BLaER1 (cell line): ENCODE measurements around the gene CDK15.
"Not testable (repeated sequence)": the region's sequence is repeated elsewhere in the genome, so short reads cannot be mapped to it uniquely, and the experiment has no call there.

Source experiments
- H3K27ac ChIP-seq: shearing (Covaris generic); formaldehyde crosslinking; 2 replicates; pipeline ENCODE4 v1.8.1; 2022
- H3K27me3 ChIP-seq: shearing (Covaris generic); formaldehyde crosslinking; 2 replicates; pipeline ENCODE4 v1.8.1; 2022
- H3K36me3 ChIP-seq: shearing (Covaris generic); formaldehyde crosslinking; 2 replicates; pipeline ENCODE4 v1.8.1; 2022
- H3K4me1 ChIP-seq: shearing (Covaris generic); formaldehyde crosslinking; 2 replicates; pipeline ENCODE4 v1.8.1; 2022
- H3K4me2 ChIP-seq: shearing (Covaris generic); formaldehyde crosslinking; 2 replicates; pipeline ENCODE4 v1.8.1; 2022
- H3K4me3 ChIP-seq: shearing (Covaris generic); formaldehyde crosslinking; 2 replicates; pipeline ENCODE4 v1.8.1; 2022
- H3K9ac ChIP-seq: shearing (Covaris generic); formaldehyde crosslinking; 2 replicates; pipeline ENCODE4 v1.8.1; 2022
- H3K9me3 ChIP-seq: shearing (Covaris generic); formaldehyde crosslinking; 2 replicates; pipeline ENCODE4 v1.8.1; 2022
- H4K20me1 ChIP-seq: shearing (Covaris generic); formaldehyde crosslinking; 2 replicates; pipeline ENCODE4 v1.8.1; 2022
- Cebpa-rat ChIP-seq: shearing (Covaris generic); IDR thresholded peaks from 2 replicates; pipeline ENCODE4 v1.8.1; 2022

CDK15 gene

GRCh38 chr2:201842131-201842860 is 36.0 kb downstream of the CDK15 start:
- H3K4me3 ChIP-seq: no peak overlapping the region
- H3K9ac ChIP-seq: no peak overlapping the region
- H3K27ac ChIP-seq: no peak overlapping the region
- no peaks in the 10 kb centered on the region for H3K36me3 ChIP-seq
- no peaks in the 10 kb centered on the region for H3K4me1 ChIP-seq
- H3K27me3 ChIP-seq: no peaks in the 10 kb centered on the region
- no peaks in the 10 kb centered on the region for H3K9me3 ChIP-seq
- no peaks in the 10 kb centered on the region for H4K20me1 ChIP-seq
- no peak overlapping the region for H3K4me2 ChIP-seq
- TF ChIP-seq Cebpa-rat: no peak

GRCh38 chr2:201844922-201845321 is 38.6 kb downstream of the CDK15 start:
- H3K4me1 ChIP-seq, H3K9ac ChIP-seq, H3K36me3 ChIP-seq, H3K27me3 ChIP-seq, H3K9me3 ChIP-seq, H3K27ac ChIP-seq, H4K20me1 ChIP-seq, H3K4me3 ChIP-seq, H3K4me2 ChIP-seq: not testable (repeated sequence)

DNA sequence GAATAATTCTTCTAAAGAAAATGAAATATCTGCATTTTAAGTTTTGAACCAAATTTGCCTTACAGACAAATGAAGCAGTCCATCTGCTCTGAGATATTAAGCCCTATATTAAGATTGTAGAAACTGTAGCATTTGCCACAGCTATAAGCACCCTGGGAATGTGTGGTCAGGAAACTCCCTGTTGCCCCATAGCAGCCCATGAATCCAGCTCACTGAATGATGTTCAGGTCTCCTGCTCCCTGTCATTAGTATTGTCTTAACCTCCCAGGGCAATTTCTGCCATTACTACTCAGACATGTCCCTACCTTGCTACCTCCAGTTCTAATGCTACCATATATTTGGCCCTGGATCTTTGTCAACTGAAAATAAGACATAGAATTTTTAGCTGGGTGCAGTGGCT is 41.1 kb downstream of the CDK15 start:
- TF ChIP-seq Cebpa-rat: no peak
- Histone ChIP-seq H3K36me3 (no peaks in the 10 kb centered on the region), H3K9ac (no peak overlapping the region), H4K20me1 (no peaks in the 10 kb centered on the region), H3K27me3 (no peaks in the 10 kb centered on the region), H3K9me3 (no peaks in the 10 kb centered on the region), H3K27ac (no peak overlapping the region), H3K4me2 (no peak overlapping the region), H3K4me1 (no peaks in the 10 kb centered on the region), H3K4me3 (no peak overlapping the region)

DNA sequence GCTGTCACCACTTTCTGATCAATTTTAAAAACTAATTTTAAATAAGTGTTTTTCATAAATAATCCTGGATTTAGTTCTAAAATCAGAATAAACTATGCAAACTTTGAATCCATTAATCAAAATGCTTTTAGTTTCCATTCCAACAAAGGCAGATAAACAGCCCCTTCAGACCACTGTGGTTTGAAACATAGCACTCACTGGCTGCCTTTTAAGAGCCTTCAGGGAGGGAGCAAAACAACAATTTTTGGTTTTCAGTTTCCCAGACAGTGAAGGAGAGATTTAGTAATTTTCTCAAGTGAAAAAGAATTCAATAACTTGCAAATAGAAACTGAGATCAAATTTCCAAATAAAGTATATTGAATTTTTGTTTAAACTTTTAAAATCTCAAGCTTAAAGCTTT is 46.1 kb downstream of the CDK15 start:
- H3K27ac ChIP-seq: no peak overlapping the region
- no peak for TF ChIP-seq Cebpa-rat
- no peak overlapping the region for H3K4me3 ChIP-seq
- no peak overlapping the region for H3K9ac ChIP-seq
- no peaks in the 10 kb centered on the region for H4K20me1 ChIP-seq
- no peaks in the 10 kb centered on the region for H3K9me3 ChIP-seq
- no peak overlapping the region for H3K4me2 ChIP-seq
- no peaks in the 10 kb centered on the region for H3K27me3 ChIP-seq
- no peaks in the 10 kb centered on the region for H3K36me3 ChIP-seq
- no peaks in the 10 kb centered on the region for H3K4me1 ChIP-seq

DNA sequence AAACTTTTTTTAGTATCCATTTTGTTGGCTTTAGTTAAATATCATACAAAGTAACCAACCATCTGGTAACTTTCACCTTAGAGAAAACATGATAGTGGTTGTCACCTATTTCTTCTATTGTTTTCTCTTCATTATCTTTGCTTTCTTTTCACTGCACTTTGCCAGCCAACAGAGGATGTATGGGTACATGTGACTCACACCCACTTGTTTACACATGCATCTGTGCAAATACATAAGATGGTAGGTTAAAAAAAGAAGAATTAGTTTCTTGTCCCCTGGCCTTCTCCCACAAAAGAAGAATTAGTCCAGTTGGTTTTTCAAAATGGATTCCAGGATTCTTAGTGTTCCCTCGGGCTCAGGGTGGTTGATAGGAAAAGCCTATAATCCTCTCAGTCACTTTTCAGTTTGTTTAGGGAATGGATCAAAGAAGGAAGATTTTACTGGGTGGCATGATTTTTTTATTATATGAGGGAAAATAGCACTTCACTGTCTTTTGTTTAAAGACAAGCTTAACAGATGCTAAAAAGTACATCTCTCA is 46.6 kb downstream of the CDK15 start:
- no peak for TF ChIP-seq Cebpa-rat
- Histone ChIP-seq H3K4me3 (no peak overlapping the region), H3K4me1 (no peaks in the 10 kb centered on the region), H3K36me3 (no peaks in the 10 kb centered on the region), H3K4me2 (no peak overlapping the region), H3K9me3 (no peaks in the 10 kb centered on the region), H3K27ac (no peak overlapping the region), H3K9ac (no peak overlapping the region), H4K20me1 (no peaks in the 10 kb centered on the region), H3K27me3 (no peaks in the 10 kb centered on the region)

DNA sequence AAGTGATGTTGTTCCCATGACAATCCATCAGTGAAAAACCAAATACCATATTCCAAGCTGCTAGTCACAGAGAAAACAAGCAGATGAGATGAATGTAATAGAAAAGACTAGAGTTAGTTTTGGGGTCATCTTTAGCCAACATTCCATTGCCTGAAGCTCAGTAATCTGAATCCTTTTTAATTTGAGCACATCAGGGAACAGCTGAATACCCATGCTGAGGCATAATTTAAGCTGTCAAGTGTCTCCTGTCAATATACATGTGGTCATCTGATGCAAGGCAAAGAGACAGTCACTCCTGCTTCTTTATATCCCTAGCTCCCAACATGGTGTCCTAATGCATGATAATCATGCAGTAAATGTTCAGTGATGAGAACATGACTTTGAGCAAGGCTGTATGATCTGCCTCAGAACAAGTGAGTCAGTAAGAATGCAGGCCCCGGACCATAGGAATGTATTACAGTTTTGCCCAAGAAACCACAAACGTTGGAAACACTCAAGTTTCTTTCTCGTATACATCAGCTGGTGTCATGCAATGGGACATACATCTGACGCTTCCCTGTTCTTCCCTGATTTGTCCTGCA is 48.0 kb downstream of the CDK15 start:
- Histone ChIP-seq H3K36me3 (no peaks in the 10 kb centered on the region), H3K9me3 (no peaks in the 10 kb centered on the region), H4K20me1 (no peaks in the 10 kb centered on the region), H3K27me3 (no peaks in the 10 kb centered on the region), H3K4me2 (no peak overlapping the region), H3K4me1 (peaks cover 11% of the 10 kb centered on the region), H3K9ac (no peak overlapping the region), H3K27ac (no peak overlapping the region), H3K4me3 (no peak overlapping the region)
- TF ChIP-seq Cebpa-rat: no peak

GRCh38 chr2:201854841-201855240 is 48.5 kb downstream of the CDK15 start:
- no peak for TF ChIP-seq Cebpa-rat
- Histone ChIP-seq H3K4me2 (no peak overlapping the region), H3K4me3 (no peak overlapping the region), H3K27me3 (no peaks in the 10 kb centered on the region), H4K20me1 (no peaks in the 10 kb centered on the region), H3K9me3 (no peaks in the 10 kb centered on the region), H3K36me3 (no peaks in the 10 kb centered on the region), H3K9ac (no peak overlapping the region), H3K4me1 (peaks cover 13% of the 10 kb centered on the region), H3K27ac (no peak overlapping the region)

- Histone ChIP-seq H4K20me1 (no peaks in the 10 kb centered on the region), H3K4me1 (peaks cover 13% of the 10 kb centered on the region), H3K27ac (no peak overlapping the region), H3K9me3 (no peaks in the 10 kb centered on the region), H3K9ac (no peak overlapping the region), H3K4me3 (no peak overlapping the region), H3K36me3 (no peaks in the 10 kb centered on the region), H3K4me2 (no peak overlapping the region), H3K27me3 (no peaks in the 10 kb centered on the region)
- TF ChIP-seq Cebpa-rat: no peak
These were observed 49.0 kb downstream of the CDK15 start for GRCh38 chr2:201855356-201855755.

- no peaks in the 10 kb centered on the region for H3K27me3 ChIP-seq
- H3K4me3 ChIP-seq: no peak overlapping the region
- no peaks in the 10 kb centered on the region for H3K9me3 ChIP-seq
- H3K9ac ChIP-seq: no peak overlapping the region
- no peaks in the 10 kb centered on the region for H4K20me1 ChIP-seq
- H3K4me2 ChIP-seq: no peak overlapping the region
- no peaks in the 10 kb centered on the region for H3K36me3 ChIP-seq
- H3K27ac ChIP-seq: no peak overlapping the region
- no peak for TF ChIP-seq Cebpa-rat
- H3K4me1 ChIP-seq: peaks cover 13% of the 10 kb centered on the region
These were observed 51.0 kb downstream of the CDK15 start for GRCh38 chr2:201857326-201857725.

- Histone ChIP-seq H3K4me2 (peak overlapping the region; percentile 85), H4K20me1 (no peaks in the 10 kb centered on the region), H3K27ac (no peak overlapping the region), H3K27me3 (no peaks in the 10 kb centered on the region), H3K36me3 (no peaks in the 10 kb centered on the region), H3K4me1 (peaks cover 13% of the 10 kb centered on the region), H3K4me3 (no peak overlapping the region), H3K9me3 (no peaks in the 10 kb centered on the region), H3K9ac (no peak overlapping the region)
- TF ChIP-seq Cebpa-rat: no peak
These were observed 52.2 kb downstream of the CDK15 start for GRCh38 chr2:201858281-201859184.
